ENCODE data around the gene PXMP4. TPM values are rescaled to one million over a fixed set of nuclear protein-coding genes. Genes with fewer than 3 reads are reported as not detected.

The PXMP4 gene
- total RNA-seq, 1 experiment from 2014 or later, result 3.3 TPM

- TF ChIP-seq ERG (CRISPR knock-in tag; IDR thresholded peaks at IDR 0.05) (no peak), EMX1 (CRISPR knock-in tag; IDR thresholded peaks at IDR 0.05) (no peak), ATF1 (CRISPR knock-in tag; IDR thresholded peaks at IDR 0.05) (no peak), USF1 (CRISPR knock-in tag; IDR thresholded peaks at IDR 0.05) (no peak), ATF2 (CRISPR knock-in tag; IDR thresholded peaks at IDR 0.05; ENCODE audit: borderline replicate concordance, low read depth) (no peak), SP1 (CRISPR knock-in tag; conservative IDR thresholded peaks at IDR 0.05) (no peak), MAX (CRISPR knock-in tag; IDR thresholded peaks at IDR 0.05) (no peak), CBFB (CRISPR knock-in tag; IDR thresholded peaks at IDR 0.05; ENCODE audit: low read depth) (no peak), FOXP4 (CRISPR knock-in tag; IDR thresholded peaks at IDR 0.05) (no peak), TP53 (CRISPR knock-in tag; IDR thresholded peaks at IDR 0.05) (no peak), TCF7 (CRISPR knock-in tag; IDR thresholded peaks at IDR 0.05; ENCODE audit: low read depth) (no peak), ESRRA (CRISPR knock-in tag; IDR thresholded peaks at IDR 0.05; ENCODE audit: borderline replicate concordance) (no peak), ZNF232 (CRISPR knock-in tag; IDR thresholded peaks at IDR 0.05) (no peak), ZNF671 (CRISPR knock-in tag; IDR thresholded peaks at IDR 0.05) (no peak), ZNF281 (CRISPR knock-in tag; IDR thresholded peaks at IDR 0.05) (no peak), USF2 (CRISPR knock-in tag; IDR thresholded peaks at IDR 0.05) (no peak)
Observed at GRCh38 chr20:33664762-33665144, 55.4 kb downstream of the PXMP4 start (continued).

GRCh38 chr20:33664085-33664761 is 55.9 kb downstream of the PXMP4 start:
- POLR2A ChIA-PET, result no interaction called here
- no peak overlapping the region for H3K27ac Mint-ChIP-seq
- no peaks in the 10 kb centered on the region for H3K9me3 Mint-ChIP-seq
- TF ChIP-seq MLX (CRISPR knock-in tag; IDR thresholded peaks at IDR 0.05) (0 out of 2 replicates have a peak, but pooled peaks have one; percentile 6), IRF1 (CRISPR knock-in tag; IDR thresholded peaks at IDR 0.05) (no peak), NFE2L1 (CRISPR knock-in tag; IDR thresholded peaks at IDR 0.05) (0 out of 2 replicates have a peak, but pooled peaks have one; percentile 43)
- DNase-seq (ENCODE audit: low spot score) (no peak), ATAC-seq (no peak)
- CTCF ChIA-PET, result interaction anchor here (0.6 to 7.9 kb wide), 8 partner anchors 11 to 220 kb away, joined by 3 to 134 read pairs (median 4); partner anchors contain the start of gene ZNF341
- H3K4me3 Mint-ChIP-seq, result peak overlapping the region; percentile 69
- peaks cover 16% of the 10 kb centered on the region for H3K27me3 Mint-ChIP-seq (ENCODE audit: low read depth)
- peaks cover 28% of the 10 kb centered on the region for H3K4me1 Mint-ChIP-seq
- 0 out of 2 replicates have a peak, but pooled peaks cover 3% of the 10 kb centered on the region for H3K36me3 Mint-ChIP-seq

Data from WTC11 (cell line).